Measurements from ENCODE around the gene FYB1. TPM values are rescaled to one million over a fixed set of nuclear protein-coding genes. Genes with fewer than 3 reads are reported as not detected.

FYB1 gene
- total RNA-seq, 2 experiments from 2014 or later, result 0.16 TPM; not detected in 1

- Histone ChIP-seq H3K36me3 (ENCODE audit: insufficient read depth, low read length) (no peaks in the 10 kb centered on the region), H3K27ac (ENCODE audit: low read depth, low read length, poor library complexity, severe bottlenecking) (no peak overlapping the region), H3K9me2 (ENCODE audit: insufficient read depth, low read length) (no peaks in the 10 kb centered on the region), H3K4me2 (ENCODE audit: low read length) (no peak overlapping the region), H3K4me3 (ENCODE audit: low read depth, low read length, poor library complexity, severe bottlenecking) (no peak overlapping the region), H3K4me1 (ENCODE audit: insufficient read depth, low read length, poor library complexity, severe bottlenecking) (no peaks in the 10 kb centered on the region), H2AFZ (ENCODE audit: low read length) (no peak overlapping the region), H4K20me1 (ENCODE audit: insufficient read depth, low read length) (no peaks in the 10 kb centered on the region), H3K79me2 (ENCODE audit: insufficient read depth, low read depth, low read length) (no peaks in the 10 kb centered on the region), H3K9me3 (ENCODE audit: low read length) (no peaks in the 10 kb centered on the region)
- no TSS peak for BruUV-seq (replicated peaks)
- intact Hi-C loops (cut with micrococcal nuclease; ENCODE audit: unreplicated experiment), result no loop called here
- POLR2A ChIA-PET, result interaction anchor here (0.7 kb wide), 1 partner anchor 40 kb away, joined by 3 read pairs; no protein-coding TSS in a partner anchor
- CTCF ChIA-PET (ENCODE audit: unreplicated experiment), result no interaction called here
- TF ChIP-seq EZH2phosphoT487 (IDR thresholded peaks at IDR 0.05; ENCODE audit: borderline replicate concordance, low read depth, low read length), result no peak
- TF ChIP-seq CTCF (conservative IDR thresholded peaks at IDR 0.05; ENCODE audit: low read length), result no peak
- no peak for DNase-seq (ENCODE audit: low spot score)
Observed at GRCh38 chr5:39156082-39156481, 63.3 kb downstream of the FYB1 start.

- H2AFZ ChIP-seq (ENCODE audit: low read length), result no peak overlapping the region
- H4K20me1 ChIP-seq (ENCODE audit: insufficient read depth, low read length), result no peaks in the 10 kb centered on the region
- DNase-seq (ENCODE audit: low spot score), result no peak
- no TSS peak for BruUV-seq (replicated peaks)
- no peaks in the 10 kb centered on the region for H3K79me2 ChIP-seq (ENCODE audit: insufficient read depth, low read depth, low read length)
- no peaks in the 10 kb centered on the region for H3K36me3 ChIP-seq (ENCODE audit: insufficient read depth, low read length)
- H3K4me3 ChIP-seq (ENCODE audit: low read depth, low read length, poor library complexity, severe bottlenecking), result no peak overlapping the region
- TF ChIP-seq EZH2phosphoT487 (IDR thresholded peaks at IDR 0.05; ENCODE audit: borderline replicate concordance, low read depth, low read length), result no peak
- TF ChIP-seq CTCF (conservative IDR thresholded peaks at IDR 0.05; ENCODE audit: low read length), result no peak
- H3K27ac ChIP-seq (ENCODE audit: low read depth, low read length, poor library complexity, severe bottlenecking), result no peak overlapping the region
- POLR2A ChIA-PET, result no interaction called here
- CTCF ChIA-PET (ENCODE audit: unreplicated experiment), result no interaction called here
- H3K9me2 ChIP-seq (ENCODE audit: insufficient read depth, low read length), result no peaks in the 10 kb centered on the region
- no peaks in the 10 kb centered on the region for H3K4me1 ChIP-seq (ENCODE audit: insufficient read depth, low read length, poor library complexity, severe bottlenecking)
- intact Hi-C loops (cut with micrococcal nuclease; ENCODE audit: unreplicated experiment), result no loop called here
- no peaks in the 10 kb centered on the region for H3K9me3 ChIP-seq (ENCODE audit: low read length)
- H3K4me2 ChIP-seq (ENCODE audit: low read length), result no peak overlapping the region
Observed at GRCh38 chr5:39151745-39152144, 67.6 kb downstream of the FYB1 start.

- ChIA-PET CTCF (ENCODE audit: unreplicated experiment) (no interaction called here), POLR2A (no interaction called here)
- BruUV-seq (replicated peaks), result no TSS peak
- Histone ChIP-seq H2AFZ (ENCODE audit: low read length) (no peak overlapping the region), H3K36me3 (ENCODE audit: insufficient read depth, low read length) (no peaks in the 10 kb centered on the region), H4K20me1 (ENCODE audit: insufficient read depth, low read length) (no peaks in the 10 kb centered on the region), H3K9me3 (ENCODE audit: low read length) (no peaks in the 10 kb centered on the region), H3K4me3 (ENCODE audit: low read depth, low read length, poor library complexity, severe bottlenecking) (no peak overlapping the region), H3K9me2 (ENCODE audit: insufficient read depth, low read length) (no peaks in the 10 kb centered on the region), H3K4me1 (ENCODE audit: insufficient read depth, low read length, poor library complexity, severe bottlenecking) (no peaks in the 10 kb centered on the region), H3K27ac (ENCODE audit: low read depth, low read length, poor library complexity, severe bottlenecking) (no peak overlapping the region), H3K79me2 (ENCODE audit: insufficient read depth, low read depth, low read length) (no peaks in the 10 kb centered on the region), H3K4me2 (ENCODE audit: low read length) (no peak overlapping the region)
- DNase-seq (ENCODE audit: low spot score), result no peak
- intact Hi-C loops (cut with micrococcal nuclease; ENCODE audit: unreplicated experiment), result no loop called here
- TF ChIP-seq CTCF (conservative IDR thresholded peaks at IDR 0.05; ENCODE audit: low read length) (no peak), EZH2phosphoT487 (IDR thresholded peaks at IDR 0.05; ENCODE audit: borderline replicate concordance, low read depth, low read length) (no peak)
Observed at GRCh38 chr5:39149966-39150365, 69.4 kb downstream of the FYB1 start.
